HG03175 (cell line): ENCODE results near the gene ROR1.
A peak's percentile ranks its signal among the peaks of the same experiment; 100 is the strongest.

ENCODE experiments used
- ATAC-seq: cut with Tn5 transposase; IDR thresholded peaks from one replicate; pipeline ENCODE4 v1.9.1; 2021; ENCODE audit warnings: mild to moderate bottlenecking, moderate library complexity; ENCODE audit not compliant: unreplicated experiment

The ROR1 gene

DNA sequence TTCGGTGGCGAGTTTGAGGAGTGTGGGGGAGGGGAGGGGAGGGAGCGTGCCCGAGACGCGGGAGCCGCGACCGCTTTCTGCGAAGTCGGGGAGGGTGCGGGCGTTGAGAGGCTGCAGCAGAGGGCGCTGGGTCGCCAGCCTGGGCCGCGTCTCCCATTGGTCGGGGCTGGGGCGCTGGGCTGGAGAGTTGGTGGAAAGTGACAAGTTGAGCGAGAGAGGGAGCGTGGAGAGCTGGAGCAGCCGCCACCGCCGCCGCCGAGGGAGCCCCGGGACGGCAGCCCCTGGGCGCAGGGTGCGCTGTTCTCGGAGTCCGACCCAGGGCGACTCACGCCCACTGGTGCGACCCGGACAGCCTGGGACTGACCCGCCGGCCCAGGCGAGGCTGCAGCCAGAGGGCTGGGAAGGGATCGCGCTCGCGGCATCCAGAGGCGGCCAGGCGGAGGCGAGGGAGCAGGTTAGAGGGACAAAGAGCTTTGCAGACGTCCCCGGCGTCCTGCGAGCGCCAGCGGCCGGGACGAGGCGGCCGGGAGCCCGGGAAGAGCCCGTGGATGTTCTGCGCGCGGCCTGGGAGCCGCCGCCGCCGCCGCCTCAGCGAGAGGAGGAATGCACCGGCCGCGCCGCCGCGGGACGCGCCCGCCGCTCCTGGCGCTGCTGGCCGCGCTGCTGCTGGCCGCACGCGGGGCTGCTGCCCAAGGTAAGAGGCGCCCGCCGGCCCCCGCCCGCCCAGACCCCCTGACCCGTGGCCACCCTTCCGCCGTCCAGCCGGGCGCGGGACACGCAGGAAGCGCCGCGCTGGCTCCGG is at the start of gene ROR1:
TSS of gene ROR1 (plus strand) at position 203 of the 802 bp plus-strand sequence.
- ATAC-seq = peak; percentile 79

DNA sequence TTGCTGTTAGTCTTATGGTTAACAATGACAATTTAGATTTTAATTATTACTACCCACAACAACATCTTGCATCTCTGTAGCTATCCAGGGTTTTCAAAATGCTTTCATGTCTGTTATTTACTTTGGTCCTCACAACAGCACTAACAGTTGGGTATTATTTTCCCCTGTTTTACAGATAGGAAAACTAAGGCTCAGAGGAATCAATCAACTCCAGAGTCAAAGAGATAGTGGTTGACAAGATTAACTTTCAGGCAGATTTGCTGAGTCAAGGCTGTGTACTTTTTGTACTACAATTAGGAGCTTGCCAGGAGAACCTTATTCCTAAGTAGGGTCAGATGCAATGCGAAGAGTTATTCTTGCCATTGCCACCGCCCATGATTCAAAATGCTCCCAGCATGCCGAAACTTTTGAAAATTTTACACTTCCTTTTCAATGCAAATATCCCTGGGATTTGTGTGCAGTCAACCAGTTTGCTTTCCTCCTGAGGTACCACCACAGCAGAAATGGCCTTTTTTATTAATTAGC is 49.4 kb upstream of the ROR1 start:
- ATAC-seq = no peak

DNA sequence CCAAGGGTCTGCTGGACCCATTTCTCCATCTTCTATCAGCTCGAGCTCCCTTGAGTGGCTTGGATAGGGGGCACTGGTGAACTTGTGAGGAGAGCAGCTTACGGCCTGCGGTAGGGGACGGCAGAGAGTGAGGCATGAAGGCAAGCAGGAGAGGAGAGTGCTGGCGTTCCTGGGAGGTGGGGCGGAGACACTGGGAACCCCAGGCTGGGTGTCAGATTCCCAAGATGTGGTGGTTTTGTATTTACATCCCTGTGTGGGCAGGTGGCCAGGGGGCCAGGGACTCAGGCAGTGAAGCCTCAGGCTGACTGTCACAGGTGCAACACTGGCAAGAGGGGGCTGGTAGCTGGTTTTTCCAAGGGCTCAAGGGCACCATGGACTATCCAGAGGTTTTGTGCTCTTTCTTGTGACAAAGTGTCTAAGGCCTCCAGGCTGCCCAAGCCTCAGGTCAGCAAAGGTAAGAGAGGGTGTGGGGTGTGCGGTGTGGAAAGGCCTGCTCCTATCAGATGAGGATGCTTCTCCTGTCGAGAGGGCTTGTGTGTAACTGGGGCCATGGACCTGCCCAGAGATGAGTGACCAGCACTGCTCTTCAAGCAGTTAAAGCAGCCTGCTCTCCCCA is 45.1 kb upstream of the ROR1 start:
- no peak for ATAC-seq

DNA sequence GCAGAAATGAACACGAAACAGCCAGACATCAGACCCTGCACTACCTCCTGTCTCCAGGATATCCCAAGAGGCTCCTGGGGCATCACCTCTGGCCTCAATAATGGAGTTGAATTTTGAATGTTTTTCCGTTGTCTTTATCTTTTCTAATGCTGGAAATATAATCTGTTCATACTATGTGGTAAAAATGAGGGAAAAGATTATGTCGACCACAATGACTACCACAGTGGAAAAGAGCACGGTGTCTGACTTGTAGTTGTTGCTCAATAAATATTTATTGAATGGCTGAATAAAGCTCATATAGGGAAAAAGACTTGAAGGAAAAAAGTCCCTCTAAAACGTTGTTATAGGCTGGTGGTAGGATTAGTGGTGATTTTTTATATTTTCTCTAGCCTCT is 44.6 kb upstream of the ROR1 start:
- ATAC-seq = no peak

DNA sequence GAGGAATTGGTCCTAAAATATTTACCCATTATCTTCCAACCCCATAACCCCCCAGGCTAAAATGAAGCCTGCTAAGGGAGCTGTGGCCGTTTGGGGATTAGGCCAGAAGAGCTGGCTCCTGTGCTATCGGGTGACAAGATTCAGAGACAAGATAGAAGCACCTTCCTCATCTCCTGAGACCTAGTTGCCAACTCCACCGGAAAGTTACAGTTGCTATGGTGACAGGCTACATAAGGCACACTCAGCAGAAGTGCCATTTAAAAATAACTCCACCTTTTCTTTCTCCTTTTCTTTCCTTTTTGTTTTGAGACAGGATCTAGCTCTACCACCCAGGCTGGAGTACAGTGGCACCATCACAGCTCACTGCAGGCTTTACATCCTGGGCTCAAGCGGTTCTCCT is 43.6 kb upstream of the ROR1 start:
- ATAC-seq = no peak

DNA sequence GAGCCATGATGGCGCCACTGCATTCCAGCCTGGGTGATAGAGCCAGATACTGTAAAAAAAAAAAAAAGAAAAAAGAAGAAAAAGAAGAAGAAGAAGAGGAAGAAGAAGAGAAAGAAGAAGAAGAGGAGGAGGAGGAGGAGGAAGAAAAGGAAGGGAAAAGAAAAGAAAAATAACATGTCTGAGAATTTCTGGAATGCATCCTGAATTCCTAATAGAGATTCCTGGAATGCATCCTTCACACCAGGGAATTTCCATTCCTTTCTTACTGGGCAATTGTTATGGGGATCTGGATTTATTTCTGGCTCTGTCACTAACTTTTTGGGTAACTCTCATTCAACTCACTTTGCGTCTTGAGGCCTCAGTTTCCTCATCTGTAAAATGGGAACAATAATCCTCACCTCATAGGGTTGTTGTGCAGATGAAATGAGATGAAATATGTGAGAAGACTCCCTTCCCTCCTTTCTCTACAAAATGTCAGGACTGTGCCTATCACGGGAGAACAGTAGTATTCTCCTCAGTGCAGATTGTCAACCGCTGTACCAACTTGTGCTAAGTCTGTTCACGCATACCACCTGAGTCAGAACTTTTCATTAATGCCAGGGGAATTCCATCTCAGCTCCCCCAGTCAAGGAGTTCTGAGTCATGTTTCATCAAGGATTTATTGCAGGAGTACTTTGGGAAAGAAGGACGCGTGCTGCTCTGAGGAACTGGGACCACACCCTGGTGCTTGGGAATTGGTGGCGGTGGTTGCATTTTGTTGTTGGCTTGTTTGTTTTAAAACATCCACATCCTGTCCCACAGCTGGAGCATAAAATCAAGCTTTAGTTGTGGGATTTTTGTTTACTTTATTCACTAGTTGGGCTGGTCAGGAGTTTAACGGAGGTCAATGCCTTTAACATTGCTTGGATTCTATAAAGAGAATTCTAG is 42.4 kb upstream of the ROR1 start:
- no peak for ATAC-seq

DNA sequence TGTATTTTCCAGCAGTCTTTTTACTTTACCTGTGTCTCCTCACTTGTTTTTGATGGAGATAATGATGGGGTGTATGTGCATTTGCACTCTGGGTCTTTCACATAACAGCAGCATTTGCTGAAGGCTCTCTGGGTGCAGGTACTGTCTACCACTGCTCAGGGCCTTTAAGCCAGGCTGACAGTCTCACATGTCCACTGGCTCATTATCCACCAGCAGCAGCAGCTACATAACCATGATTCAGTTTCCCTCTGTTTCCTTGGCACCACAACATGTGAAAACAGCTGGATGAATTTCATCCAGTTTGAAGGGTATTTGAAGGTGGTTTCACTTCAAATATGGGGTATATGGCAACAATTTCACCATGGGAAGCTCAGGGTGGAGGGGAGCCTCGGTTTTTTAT is 41.2 kb upstream of the ROR1 start:
- ATAC-seq = no peak

DNA sequence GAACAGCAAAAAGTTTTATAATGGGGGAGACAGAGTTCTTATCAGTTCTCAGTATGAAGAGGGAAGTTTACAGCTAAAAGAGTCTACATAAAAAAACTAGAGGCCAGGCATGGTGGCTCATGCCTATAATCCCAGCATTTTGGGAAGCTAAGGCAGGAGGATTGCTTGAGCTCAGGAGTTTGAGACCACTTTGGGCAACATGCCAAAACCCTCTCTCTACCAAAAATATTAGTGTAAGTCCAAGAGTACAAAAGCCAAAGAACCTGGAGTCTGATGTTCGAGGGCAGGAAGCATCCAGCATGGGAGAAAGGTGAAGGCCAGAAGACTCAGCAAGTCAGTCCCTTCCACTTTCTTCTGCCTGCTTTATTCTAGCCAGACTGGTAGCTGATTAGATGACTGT is 35.0 kb upstream of the ROR1 start:
- ATAC-seq = no peak

DNA sequence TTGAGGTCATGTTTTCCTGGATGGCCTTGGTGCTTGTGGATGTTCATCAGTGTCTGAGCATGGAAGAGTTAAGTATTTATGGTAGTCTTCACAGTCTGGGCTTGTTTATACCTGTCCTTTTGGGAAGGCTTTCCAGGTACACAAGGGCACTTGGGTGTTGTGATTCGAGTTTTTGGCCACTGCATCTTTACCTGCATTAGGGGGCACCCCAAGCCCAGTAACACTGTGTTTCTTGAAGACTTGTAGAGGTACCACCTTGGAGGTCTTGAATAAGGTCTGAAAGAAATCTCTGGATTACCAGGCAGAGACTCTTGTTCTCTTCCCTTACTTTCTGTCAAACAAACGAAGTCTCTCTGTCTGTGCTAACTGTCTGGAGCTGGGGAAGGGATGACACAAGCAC is 34.4 kb upstream of the ROR1 start:
- no peak for ATAC-seq

DNA sequence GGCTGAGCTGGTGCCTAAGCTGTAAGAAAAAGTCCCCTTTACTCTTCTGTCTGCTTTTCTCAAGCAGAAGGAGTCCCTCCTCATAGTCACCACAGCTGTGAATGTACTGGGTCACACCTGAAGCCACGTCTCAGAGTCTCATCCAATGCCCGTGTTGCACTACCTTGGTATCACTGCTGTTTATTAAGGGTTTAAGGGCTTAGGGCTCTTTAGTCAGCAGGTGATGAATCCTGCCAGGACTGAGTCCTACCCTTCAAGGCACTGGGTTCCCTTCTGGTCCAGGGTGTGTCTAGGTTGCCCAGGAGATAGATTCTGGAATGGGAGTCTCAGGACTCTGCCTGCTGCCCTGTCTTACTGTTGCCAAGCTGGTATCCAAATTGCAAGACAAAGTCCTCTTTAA is 33.4 kb upstream of the ROR1 start:
- no peak for ATAC-seq

DNA sequence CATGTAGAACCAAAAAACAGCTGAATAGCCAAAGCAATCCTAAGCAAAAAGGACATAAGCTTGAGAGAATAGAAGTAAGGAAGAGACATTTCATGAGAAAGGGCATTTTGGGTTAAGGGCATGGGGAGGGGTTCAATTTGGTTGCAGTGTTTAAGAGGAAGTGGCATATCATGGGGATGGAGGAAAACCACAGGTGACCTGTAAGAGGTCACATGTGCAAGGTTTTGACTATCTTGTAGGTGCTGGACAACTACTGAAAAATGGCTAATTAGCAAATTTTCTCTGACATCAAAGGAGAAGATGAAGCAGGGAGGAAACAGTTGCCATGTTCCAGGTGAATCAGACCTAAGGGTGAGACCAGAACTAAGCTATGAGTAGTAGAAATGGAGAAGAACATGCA is 31.3 kb upstream of the ROR1 start:
- no peak for ATAC-seq

DNA sequence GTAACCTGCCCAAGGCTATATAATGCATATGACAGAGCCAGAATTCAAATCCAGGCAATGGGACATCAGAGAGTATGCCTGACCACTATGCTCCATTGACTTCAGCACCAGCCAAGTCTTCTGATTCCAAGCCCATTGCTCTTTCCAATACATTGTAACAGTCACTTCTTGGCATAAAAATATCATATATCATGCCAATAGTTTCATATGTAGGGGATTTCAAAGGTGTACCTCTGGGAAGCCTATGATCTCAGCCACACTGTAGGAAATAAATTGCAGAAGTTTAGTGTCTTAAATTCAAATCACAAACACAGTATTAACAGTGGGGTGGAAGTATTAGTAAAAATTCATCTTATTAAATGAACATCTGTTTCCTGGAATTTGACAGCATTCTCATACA is 30.0 kb upstream of the ROR1 start:
- no peak for ATAC-seq

DNA sequence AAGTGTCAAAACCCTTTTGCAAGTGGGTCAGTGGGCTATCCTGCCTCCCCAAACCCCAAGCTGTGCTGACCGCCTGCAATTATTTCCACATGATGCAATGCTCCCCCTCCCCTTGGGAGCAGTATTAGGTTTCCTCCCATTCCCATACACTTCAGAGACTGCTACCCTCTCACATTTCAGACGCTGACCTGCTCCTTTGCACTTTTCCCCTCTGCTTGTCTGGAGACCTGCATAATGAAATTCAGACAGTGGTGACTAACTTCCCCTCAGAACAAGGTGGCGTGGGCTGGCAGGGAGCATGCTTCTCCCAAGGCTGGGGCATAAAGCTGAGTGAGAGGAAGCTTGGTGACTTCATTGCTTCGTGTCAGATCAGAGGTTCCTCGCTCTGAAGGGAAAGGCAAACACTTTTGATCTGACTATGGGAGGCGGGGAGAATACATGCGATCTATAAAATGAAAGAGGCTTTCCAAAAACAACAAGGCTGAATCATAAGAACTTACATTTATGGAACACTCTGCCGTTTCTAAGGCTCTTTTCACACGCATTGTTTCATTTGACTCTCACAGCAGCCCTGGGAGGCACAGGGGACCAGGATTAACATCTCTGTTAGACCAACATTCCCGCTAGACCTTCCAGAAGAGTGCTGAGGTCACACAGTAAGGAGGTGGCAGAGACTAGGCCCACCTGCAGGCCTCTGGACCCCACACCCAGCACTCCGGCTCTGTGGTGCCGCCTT is 27.5 kb upstream of the ROR1 start:
- ATAC-seq = no peak

DNA sequence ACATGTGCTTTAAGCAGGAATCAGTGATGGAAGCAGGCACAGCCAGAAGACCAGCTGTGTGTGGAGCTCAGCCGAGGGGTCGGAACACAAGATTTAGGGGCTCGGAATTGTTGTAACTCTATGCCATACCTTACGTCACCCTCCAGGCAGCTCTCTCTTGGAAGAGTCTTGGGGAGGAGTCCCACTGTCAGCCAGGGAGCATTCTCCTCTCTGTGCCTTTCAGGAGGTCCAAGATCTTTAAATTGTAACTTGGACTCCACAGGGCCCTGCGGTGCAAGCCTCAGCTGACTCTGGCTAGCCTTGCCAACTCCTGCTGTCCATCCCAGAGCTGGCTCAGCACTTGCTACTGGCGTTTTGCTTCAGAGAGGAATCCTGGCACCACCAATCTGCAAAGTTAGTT is 26.4 kb upstream of the ROR1 start:
- no peak for ATAC-seq

DNA sequence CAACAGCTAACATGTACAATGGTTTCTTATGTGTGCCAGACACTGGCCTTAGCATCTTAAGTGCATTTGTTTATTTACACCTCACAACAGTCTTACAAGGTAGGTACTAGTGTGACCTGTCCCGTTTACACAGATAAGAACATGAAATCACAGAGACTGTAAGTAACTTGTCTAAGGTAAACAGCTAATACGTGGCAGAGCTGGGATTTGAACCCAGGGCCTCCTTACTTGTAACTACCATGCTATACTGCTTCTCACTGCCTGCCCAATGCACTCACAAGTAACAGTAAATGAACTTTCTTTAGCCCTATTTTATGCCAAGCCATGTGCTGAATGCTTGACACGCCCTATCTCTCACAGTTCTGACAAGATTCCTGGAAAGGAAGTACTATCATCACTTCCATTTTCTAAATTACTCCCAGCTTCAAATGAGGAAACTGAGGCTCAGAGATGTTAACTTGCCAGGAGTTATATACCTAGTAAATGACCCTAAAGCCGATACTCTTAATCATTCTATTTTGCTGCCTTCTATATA is 25.7 kb upstream of the ROR1 start:
- no peak for ATAC-seq

DNA sequence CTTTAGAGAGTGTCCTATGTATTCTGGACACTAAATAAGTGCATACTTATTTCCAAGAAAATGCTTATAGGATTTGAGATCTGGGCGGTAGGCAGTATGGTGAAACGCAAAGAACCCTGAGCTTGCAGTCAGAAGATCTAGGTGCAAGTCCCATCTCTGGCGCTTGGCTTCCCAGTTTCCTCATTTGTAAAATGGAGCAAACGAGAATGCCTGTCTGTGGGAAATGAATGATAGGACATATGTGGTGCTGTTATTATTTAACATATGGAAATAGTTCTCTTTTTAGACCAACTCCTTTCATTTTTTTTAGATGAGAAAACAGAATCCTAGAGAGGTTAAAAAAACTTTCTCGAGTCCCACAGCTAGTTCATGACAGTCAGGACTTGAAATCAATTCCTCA is 25.2 kb upstream of the ROR1 start:
- ATAC-seq = no peak

DNA sequence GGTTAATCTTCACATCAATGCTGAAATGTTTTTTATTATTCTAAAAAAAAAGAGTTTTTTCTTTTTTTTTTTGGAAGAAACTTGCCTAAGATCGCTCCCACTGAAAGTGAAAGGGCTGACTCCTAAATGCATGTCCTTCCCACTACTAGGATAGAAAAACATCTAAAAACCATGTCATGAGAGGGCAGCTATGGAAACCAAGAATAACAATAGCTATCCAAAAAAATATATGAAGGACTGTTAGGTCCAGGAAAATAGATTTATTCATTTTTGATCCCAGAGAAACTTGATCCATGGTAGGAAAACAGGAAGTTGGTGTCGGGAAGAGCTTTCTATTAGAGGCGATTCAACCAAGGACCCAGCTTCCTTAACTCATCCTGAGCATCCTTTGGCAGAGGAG is 23.1 kb upstream of the ROR1 start:
- ATAC-seq = no peak

DNA sequence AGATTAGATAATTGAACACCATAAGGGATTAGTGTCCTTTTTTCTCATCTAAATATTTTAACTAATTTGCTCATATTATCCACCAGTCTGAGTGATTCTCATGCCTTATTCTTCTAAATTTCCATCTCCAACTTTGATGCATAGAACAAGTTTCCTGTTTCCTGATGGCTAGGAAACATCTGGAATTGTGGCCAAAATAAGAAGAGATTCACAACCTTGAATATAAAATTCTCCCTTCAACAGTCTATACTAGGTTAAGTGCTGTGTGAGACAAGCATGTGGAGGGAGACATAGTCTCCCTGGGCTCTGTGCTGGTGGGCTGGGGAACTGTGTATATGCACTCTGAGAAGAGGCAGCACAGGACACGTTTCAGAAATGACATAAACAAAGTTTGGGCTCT is 21.6 kb upstream of the ROR1 start:
- ATAC-seq = no peak

DNA sequence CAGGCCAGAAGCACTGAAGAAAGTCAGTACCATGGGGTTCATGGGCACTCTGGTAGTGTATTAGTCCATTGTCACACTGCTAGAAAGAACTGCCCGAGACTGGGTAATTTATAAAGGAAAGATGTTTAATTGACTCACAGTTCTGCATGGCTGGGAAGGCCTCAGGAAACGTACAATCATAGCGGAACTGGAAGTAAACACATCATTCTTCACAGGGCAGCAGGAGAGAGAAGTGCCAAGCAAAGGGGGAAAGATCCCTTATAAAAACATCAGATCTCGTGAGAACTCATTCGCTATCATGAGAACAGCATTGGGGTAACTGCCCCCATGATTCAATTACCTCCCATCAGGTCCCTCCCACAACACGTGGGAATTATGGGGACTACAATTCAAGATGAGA is 20.2 kb upstream of the ROR1 start:
- ATAC-seq = no peak

DNA sequence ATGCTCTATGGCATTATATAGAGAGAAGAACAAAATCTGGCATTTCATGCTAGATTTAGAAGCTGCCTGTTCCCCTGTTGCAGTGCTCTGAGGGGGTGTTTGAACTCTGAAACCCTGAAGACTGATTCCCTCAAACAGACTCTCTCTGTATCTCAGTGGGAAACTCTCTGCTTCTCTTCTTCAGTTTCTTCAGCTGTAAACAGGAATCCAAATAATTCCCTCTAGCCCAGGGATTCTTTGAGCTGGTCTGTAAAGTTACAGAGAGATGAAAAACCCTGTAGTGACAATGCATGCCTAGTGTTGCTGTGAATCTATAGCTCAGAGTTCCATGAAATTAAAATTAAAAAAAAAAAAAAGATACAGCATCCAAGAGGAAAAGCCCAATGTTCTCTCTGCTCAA is 17.0 kb upstream of the ROR1 start:
- no peak for ATAC-seq

DNA sequence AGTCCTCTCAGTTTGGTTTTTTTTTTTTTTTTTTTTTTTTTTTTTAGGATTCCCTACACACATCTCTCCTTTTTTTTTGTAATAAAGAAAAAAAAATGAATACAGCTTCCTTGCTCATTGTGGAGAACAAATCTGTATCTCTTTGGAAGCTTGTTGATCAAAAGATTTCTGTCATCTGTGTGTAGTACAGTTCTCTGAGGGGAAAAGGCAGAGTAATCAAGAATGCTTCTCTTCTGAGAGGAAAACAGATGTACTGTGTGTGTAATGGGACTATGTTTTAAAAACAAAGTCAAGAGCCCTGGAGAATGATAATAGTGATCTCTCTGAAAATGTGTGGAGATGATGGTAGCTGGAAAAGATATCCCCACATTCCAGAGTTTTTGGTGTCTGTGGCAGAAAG is 16.5 kb upstream of the ROR1 start:
- no peak for ATAC-seq
